Transverse colon (tissue), 4 donors: Measurements from ENCODE around the gene ZNF365. TPM values are rescaled to one million over a fixed set of nuclear protein-coding genes. Genes with fewer than 3 reads are reported as not detected.
A peak's percentile ranks its signal among the peaks of the same experiment; 100 is the strongest.

Source experiments
- DNase-seq: peaks from one replicate; pipeline ENCODE4 v3.0.0-alpha.2; 2019
- H3K27ac ChIP-seq, 4 donors: fragments of 200-600 bp; sonication (generic); 2 replicates each; pipeline ENCODE4 v1.5.1; 2016 to 2018; ENCODE audit warnings: inconsistent platforms in 4 of 4
- H3K27me3 ChIP-seq: fragments of 200-600 bp; sonication (generic); 2 replicates; pipeline ENCODE4 v1.5.1; 2017; ENCODE audit warnings: inconsistent platforms
- H3K36me3 ChIP-seq, 4 donors: fragments of 200-600 bp; sonication (generic); 2 replicates each; pipeline ENCODE4 v1.5.1; 2017 to 2019; ENCODE audit warnings: inconsistent platforms in 4 of 4
- H3K4me1 ChIP-seq, 4 donors: fragments of 200-600 bp; sonication (generic); 2 replicates each; pipeline ENCODE4 v1.5.1; 2017 to 2020; ENCODE audit warnings: inconsistent platforms in 4 of 4
- H3K4me3 ChIP-seq, 4 donors: fragments of 200-600 bp; sonication (generic); 1 replicate in 1 of 4; 2 replicates in 3 of 4; pipeline versions ENCODE4 v1.5.1 to v1.6.1; 2017 to 2019; ENCODE audit warnings: inconsistent platforms in 4 of 4
- H3K9me3 ChIP-seq, 2 donors: fragments of 200-600 bp; sonication (generic); 2 replicates each; pipeline ENCODE4 v1.5.1; 2017 to 2019; ENCODE audit warnings: inconsistent platforms in 2 of 2
- CTCF ChIP-seq, 5 experiments: fragments of 200-600 bp in 3 of 5; fragments of 450-650 bp in 2 of 5; sonication (generic) in 3 of 5; IDR thresholded peaks; 1 replicate in 2 of 5; 2 replicates in 3 of 5; pipeline ENCODE4 v1.5.1; 2016 to 2017; ENCODE audit warnings: antibody characterized with exemption in 5 of 5, inconsistent platforms in 3 of 5, mild to moderate bottlenecking in 2 of 5, moderate library complexity in 1 of 5
- EP300 ChIP-seq: sonication (generic); formaldehyde crosslinking; IDR thresholded peaks from one replicate; pipeline ENCODE4 v1.6.1; 2017; ENCODE audit warnings: antibody characterized with exemption, low read depth
- POLR2A ChIP-seq: fragments of 450-650 bp; IDR thresholded peaks from one replicate; pipeline ENCODE4 v1.6.1; 2016; ENCODE audit warnings: antibody characterized with exemption, mild to moderate bottlenecking, moderate library complexity
- POLR2AphosphoS5 ChIP-seq, 3 donors: sonication (generic); formaldehyde crosslinking; IDR thresholded peaks; one replicate each; pipeline ENCODE4 v1.6.1; 2016; ENCODE audit warnings: antibody characterized with exemption in 3 of 3
- WGBS, 2 donors: methylation state at CpG; one replicate each; pipeline ENCODE4 v1.1.5; 2018; ENCODE audit warnings: low coverage in 1 of 2; 5-methylcytosine and 5-hydroxymethylcytosine counted together
- in situ Hi-C, 4 donors: fragments of 200-750 bp; cut with MboI; loops; one replicate each; pipeline versions ENCODE4 v1.15.0 to v1.15.1; 2017; ENCODE audit warnings: low sequenced_read_pairs in 3 of 4, low pct_ligation_motif_present in 1 of 4, low pct_unique_long_range_greater_than_20kb in 1 of 4
- intact Hi-C: fragments of 100-400 bp; cut with DNase I; formaldehyde crosslinking; loops from one replicate; pipeline ENCODE4 v1.15.1; 2023; ENCODE audit warnings: low total_unique reads
- total RNA-seq, 4 donors: library from RNA; depleted of rRNA; stranded (reverse); fragments of >200 nt; gene quantifications; one replicate each; pipeline ENCODE4 v1.1.0, GENCODE V29; 2016

ZNF365 gene
- total RNA-seq, result not detected

GRCh38 chr10:62373995-62374861 lies at the start of gene ZNF365:
TSS of gene ZNF365 (plus strand) at chr10:62374369. CDS start at chr10:62376194, 1,825 bp downstream.
- Histone ChIP-seq H3K9me3 (no peaks in the 10 kb centered on the region), H3K4me1 (peaks cover 0 to 9% (median 1%) of the 10 kb centered on the region in 4 donors), H3K27ac (no peak within 1 kb of the TSS), H3K27me3 (peaks cover 42% of the 10 kb centered on the region), H3K36me3 (no peaks in the 10 kb centered on the region), H3K4me3 (peak within 1 kb of the TSS; percentile 15 to 48 (median 34))
- in situ Hi-C loops, result no loop called here
- WGBS, 2 donors, result 3% methylated on average over 29 of the region's 73 CpGs; no CpG with 5 or more reads in 1 of the 2 donors
- DNase-seq, result no peak
- TF ChIP-seq POLR2A (no peak), POLR2AphosphoS5 (IDR thresholded peaks at IDR 0.05) (no peak), CTCF (IDR thresholded peaks at IDR 0.05) (no peak), EP300 (no peak)
- intact Hi-C loops, result no loop called here

- 57 to 89% methylated on average over 1 of the region's 1 CpG for WGBS, 2 donors
- Histone ChIP-seq H3K27ac (no peak overlapping the region), H3K4me1 (no peaks in the 10 kb centered on the region), H3K27me3 (no peaks in the 10 kb centered on the region), H3K4me3 (no peak overlapping the region), H3K9me3 (peaks cover 2 to 5% of the 10 kb centered on the region in 2 donors), H3K36me3 (no peaks in the 10 kb centered on the region)
- in situ Hi-C loops (no loop called here), intact Hi-C loops (no loop called here)
- TF ChIP-seq EP300 (no peak), POLR2AphosphoS5 (IDR thresholded peaks at IDR 0.05) (no peak), CTCF (IDR thresholded peaks at IDR 0.05) (no peak), POLR2A (no peak)
- no peak for DNase-seq
These were observed 48.0 kb upstream of the ZNF365 start for GRCh38 chr10:62326176-62326575.

- 60 to 64% methylated on average over 3 of the region's 3 CpGs for WGBS, 2 donors
- Histone ChIP-seq H3K9me3 (peaks cover 2 to 5% of the 10 kb centered on the region in 2 donors), H3K36me3 (no peaks in the 10 kb centered on the region), H3K4me1 (no peaks in the 10 kb centered on the region), H3K27me3 (no peaks in the 10 kb centered on the region), H3K4me3 (no peak overlapping the region), H3K27ac (no peak overlapping the region)
- in situ Hi-C loops (no loop called here), intact Hi-C loops (no loop called here)
- TF ChIP-seq EP300 (no peak), CTCF (IDR thresholded peaks at IDR 0.05) (no peak), POLR2AphosphoS5 (IDR thresholded peaks at IDR 0.05) (no peak), POLR2A (no peak)
- DNase-seq, result no peak
These were observed 46.3 kb upstream of the ZNF365 start for GRCh38 chr10:62327885-62328284.

GRCh38 chr10:62330213-62330612 lies 44.0 kb upstream of the ZNF365 start:
- in situ Hi-C loops, result no loop called here

More at GRCh38 chr10:62330213-62330612, 44.0 kb upstream of the ZNF365 start:
- intact Hi-C loops, result no loop called here
- H3K27ac ChIP-seq, result no peak overlapping the region
- H3K4me1 ChIP-seq, result no peaks in the 10 kb centered on the region
- H3K27me3 ChIP-seq, result no peaks in the 10 kb centered on the region
- no peaks in the 10 kb centered on the region for H3K9me3 ChIP-seq
- no peak for TF ChIP-seq POLR2A
- no peak for TF ChIP-seq EP300
- TF ChIP-seq POLR2AphosphoS5 (IDR thresholded peaks at IDR 0.05), result no peak
- TF ChIP-seq CTCF (IDR thresholded peaks at IDR 0.05), result no peak
- DNase-seq, result no peak
- 69 to 75% methylated on average over 1 of the region's 1 CpG for WGBS, 2 donors
- no peaks in the 10 kb centered on the region for H3K36me3 ChIP-seq
- H3K4me3 ChIP-seq, result no peak overlapping the region
